HG03280 (cell line): ENCODE results near the gene FAM117B.
"Not testable (repeated sequence)": the region's sequence is repeated elsewhere in the genome, so short reads cannot be mapped to it uniquely, and the experiment has no call there.

ENCODE experiments used
- ATAC-seq: cut with Tn5 transposase; IDR thresholded peaks from one replicate; pipeline ENCODE4 v1.9.1; 2021; ENCODE audit warnings: mild to moderate bottlenecking, moderate library complexity; ENCODE audit not compliant: unreplicated experiment

Gene FAM117B

DNA sequence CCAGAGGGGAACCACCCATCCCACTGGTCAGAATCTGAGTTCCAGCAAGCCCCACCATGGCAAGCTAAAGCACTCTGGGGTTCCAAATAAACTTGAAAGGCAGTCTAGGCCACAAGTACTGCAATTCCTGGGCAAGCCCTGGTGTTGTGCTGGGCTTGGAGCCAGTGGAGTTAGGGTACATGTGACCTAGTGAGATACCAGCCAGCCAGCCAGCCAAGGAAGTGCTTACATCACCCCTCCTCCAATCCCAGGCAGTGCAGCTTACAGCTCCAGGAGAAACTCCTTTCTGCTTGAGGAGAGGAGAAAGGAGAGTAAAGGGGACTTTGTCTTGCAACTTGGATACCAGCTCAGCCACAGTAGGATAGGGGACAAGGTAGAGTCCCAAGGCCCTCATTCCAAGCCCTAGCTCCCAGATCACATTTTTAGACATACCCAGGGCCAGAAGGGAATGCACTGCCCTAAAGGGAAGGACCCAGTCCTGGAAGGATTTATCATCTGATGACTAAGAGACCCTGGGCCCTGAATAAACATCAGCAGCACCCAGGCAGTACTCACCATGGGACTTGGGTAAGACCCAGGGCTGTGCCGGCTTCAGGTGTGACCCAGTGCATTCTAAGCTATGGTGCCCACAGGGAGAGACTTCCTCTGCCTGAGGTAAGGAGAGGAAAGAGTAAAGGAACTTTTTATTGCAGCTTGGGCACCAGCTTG is 172.8 kb downstream of the FAM117B start:
- ATAC-seq = not testable (repeated sequence)

DNA sequence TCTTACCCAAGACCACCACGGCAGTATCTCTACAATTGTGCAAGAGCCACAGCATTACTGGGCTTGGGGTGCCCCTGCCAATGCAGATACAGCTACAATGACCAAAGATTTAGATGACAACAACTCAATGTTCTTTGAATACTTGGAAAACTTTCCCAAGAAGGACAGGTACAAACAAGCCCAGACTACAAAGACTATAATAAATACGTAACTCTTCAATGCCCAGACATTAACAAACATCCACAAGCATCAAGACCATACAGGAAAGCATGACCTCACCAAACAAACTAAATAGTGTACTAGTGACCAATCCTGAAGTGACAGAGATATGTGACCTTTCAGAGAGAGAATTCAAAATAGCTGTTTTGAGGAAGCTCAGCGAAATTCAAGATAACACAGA is 174.0 kb downstream of the FAM117B start:
- no peak for ATAC-seq

DNA sequence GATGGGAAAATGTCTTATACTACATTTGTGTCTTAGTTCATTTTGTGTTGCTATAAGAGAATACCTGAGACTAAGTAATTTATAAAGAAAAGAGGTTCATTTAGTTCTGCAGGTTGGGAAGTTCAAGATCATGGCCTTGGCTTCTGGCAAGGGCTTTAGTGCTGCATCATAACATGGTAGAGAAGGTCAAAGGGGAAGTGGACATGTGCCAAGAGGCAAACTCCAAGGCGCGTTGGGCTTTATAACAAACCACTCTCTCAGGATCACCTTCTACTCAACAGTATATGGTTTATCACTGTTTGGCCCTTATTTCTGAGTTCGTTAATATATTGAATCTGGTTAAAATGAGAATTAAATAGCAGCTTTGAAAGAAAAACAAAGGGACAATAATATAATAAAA is 178.6 kb downstream of the FAM117B start:
- ATAC-seq = no peak

DNA sequence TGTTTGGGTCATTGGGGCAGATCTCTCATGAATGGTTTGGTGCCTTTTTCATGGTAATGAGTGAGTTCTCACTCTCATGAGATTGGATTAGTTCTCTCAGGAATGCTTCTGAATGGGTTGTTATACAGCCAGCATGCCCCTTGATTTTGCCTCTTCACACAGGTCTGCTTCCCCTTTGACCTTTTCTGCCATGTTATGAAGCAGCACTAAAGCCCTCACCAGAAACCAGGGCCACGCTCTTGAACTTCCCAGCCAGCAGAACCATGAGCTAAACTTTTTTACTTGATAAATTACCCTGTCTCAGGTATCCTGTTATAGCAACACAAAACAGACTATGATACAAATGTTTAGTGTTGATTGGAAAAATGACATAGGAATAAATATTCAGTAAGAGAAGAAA is 179.5 kb downstream of the FAM117B start:
- no peak for ATAC-seq

DNA sequence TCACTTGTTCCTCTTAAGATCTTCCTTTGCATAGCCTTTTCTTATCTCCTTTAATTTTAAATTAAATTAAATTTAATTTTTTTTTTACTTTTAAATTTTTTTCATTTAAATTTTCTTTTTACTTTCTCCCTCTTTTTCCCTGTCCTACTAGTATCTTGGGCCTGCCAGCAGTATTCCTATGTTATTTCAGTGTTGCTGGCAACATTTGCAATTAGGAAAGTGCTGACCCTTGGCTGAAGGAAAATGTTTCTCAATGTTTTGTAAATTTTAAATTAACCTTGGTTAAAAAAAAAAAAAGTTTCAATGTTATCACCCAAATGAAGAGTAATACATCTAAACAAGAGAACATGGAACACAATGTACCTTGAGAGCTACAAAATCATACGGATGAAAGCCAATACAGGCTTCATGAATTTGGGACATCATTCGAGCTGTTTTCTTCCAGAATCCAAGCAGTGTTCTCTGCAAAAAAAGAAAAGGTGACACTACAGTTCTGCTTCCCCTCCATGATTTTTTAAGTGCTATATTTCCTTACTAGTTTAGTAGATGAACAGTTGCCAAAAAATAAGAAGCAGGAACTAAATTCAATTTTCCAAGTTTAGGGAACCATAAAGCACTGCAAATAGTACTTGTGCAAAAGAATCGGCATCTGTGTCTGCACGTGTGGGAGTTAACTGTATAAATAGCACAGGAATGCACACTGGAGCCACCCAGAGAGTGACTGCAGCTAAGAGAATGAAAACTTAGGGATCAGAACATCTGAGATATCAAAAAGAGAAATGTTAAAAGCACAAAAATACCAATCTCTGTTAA is 181.0 kb downstream of the FAM117B start:
- ATAC-seq = no peak

DNA sequence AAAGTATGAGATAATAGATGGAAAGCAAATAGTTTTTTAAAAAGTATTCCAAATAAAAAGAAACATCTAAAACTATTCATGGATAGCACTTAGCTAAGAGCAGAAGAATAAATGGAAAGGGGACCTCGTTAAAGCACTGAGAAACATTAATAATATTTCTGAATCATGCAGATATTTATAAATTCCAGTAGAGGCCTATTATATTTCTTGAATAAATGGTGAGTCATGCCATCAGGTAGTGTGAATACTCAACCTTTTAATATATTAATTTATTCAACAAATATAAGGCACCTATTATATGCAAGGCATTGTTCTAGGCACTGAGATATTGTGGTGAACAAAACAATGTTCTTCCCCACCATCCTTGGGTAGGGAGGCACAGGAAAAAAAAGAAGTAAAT is 183.0 kb downstream of the FAM117B start:
- ATAC-seq = no peak

DNA sequence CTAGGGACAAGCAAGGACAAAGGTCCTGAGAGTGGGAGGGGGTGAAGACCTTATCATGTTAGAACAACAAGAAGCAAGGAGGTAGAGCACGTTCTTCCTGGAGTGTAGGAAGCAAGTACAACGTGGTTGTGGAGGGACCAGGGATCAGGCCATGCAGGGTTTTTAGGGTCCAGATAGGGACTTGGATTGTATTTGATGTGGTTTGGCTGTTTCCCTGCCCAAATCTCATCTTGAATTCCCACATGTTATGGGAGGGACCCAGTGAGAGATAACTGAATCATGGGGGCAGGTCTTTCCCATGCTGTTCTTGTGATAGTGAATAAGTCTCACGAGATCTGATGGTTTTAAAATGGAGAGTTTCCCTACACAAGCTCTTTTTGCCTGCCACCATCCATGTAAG is 183.6 kb downstream of the FAM117B start:
- no peak for ATAC-seq
